Amniotic epithelial cell (primary cell): ENCODE data around the gene TSPAN7.

Experiments used
- DNase-seq: peaks from one replicate; pipeline ENCODE4 v3.0.0-alpha.2; 2010; ENCODE audit warnings: low read depth

Gene TSPAN7, protein sequence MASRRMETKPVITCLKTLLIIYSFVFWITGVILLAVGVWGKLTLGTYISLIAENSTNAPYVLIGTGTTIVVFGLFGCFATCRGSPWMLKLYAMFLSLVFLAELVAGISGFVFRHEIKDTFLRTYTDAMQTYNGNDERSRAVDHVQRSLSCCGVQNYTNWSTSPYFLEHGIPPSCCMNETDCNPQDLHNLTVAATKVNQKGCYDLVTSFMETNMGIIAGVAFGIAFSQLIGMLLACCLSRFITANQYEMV

DNA sequence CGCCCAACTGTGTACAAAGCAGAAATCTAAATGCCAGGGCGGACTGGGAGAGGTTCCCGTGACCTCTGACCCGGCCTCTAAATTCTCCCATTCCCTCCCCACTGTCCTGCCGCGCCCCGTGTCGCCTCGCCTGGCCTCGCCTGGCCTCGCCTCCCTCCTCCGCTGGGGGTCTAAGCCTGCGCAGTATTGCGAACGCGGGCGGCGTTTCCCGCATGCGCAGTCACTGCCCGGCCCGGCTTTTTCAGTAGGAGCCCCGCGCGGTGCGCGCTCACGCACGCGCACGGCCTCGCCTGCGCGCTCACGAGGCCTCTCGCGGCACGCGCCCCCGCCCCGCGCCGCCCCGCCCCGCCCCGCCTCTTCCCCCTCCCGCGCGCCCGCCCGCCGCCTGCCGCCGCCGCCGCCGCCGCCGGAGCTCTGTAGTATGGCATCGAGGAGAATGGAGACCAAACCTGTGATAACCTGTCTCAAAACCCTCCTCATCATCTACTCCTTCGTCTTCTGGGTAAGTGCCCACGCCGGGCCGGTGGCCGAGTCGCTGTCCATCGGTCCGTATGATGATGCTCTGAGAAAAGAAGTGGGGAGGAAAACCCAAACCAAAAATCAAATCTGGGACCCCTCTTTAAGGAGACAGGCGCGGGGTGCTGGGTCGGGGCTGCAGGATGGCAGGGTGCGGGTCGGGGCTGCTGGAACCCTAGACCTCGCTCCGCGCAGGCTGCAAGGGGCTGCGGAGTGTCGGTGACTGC lies at the start of gene TSPAN7:
Gene TSPAN7, plus strand, starts transcription at position 417 of the 743 bp plus-strand sequence. Its CDS starts 5 bp downstream, at position 422.
- DNase-seq, result peak; percentile 38

DNA sequence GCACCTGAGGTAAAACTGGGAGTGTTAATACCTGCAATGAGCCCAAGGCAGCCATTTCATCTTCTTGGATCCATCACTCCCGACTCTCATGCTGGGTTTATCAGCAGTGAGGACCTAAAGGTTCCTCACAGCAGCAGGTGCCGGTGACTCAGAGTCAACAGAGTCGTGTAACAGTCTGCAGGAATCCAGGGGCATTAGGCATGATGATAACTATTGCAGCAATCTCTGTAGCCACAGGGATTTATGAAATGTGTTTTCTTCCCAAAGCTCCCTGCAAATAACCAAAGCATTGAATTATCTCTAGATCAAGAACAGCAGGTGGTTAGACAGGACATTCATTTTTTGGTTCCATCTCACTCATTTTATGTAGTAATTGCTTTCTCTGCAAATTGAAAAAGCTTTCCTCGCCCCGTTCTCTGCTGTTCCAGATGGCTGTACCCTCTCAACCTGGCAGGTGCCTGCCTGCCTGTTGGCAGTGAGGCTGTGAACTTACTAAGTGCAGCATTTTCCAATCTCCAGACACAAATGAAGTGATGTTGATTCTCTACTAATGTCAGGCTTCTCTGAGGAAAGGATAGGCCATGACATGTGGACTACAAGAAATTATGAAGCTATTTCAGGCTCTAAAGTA lies 48.1 kb upstream of the TSPAN7 start:
- DNase-seq, result peak; percentile 3

DNA sequence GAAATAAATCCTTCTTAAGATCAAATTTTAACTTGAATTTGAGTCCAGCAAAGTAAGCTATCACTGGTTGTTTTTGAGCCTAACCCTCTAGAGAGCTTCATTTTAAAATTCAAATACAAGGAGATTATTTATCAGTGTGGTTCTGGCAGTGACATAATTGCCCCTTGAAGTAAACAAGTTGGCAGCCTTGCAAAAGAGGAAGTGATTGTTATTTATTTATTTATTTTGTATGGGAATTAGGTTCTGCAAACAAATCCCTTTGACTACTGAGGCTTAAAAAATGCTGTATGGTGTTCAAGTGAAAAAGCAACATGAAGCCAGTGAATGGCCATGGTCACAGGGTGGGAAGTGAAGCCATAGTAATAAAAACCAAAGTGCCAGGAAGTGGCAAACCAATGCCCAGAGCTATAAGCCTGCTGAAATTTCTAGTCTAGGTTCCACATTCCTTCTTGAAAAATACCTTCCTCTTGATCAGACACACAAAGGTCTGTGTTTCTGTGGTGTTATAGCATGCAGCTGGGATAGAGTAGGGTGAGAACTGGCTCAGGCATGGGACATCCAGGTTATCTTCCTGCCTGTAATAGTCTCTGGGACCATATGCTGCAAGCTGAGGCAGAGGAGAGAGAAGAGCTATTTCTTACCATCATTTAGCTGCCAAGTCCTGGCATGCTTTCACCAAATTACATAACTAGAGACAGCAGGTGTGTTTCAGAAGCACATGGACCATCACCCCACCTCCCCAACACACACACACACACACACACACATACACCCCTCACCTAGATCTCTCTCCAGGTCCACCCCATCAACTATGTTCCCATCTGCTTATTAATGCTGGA lies 47.1 kb upstream of the TSPAN7 start:
- no peak for DNase-seq

DNA sequence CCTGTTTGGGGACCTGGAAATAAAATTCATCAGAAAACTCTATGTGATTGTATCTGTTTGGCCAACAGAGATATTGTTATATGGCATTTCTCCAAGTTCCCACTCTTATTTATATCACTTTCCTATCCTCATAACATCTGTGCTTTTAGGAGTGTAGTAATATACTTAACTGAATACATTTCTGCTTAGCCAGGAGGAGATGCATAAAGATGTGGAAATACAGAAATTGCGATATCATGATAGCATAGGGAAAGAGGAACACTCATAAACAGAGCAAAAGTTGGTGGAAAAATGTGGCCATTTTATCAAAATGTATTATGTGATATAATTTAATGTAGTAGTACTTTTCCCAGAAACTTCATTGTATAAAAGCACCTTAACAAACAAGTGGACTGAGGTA lies 46.1 kb upstream of the TSPAN7 start:
- DNase-seq, result no peak

DNA sequence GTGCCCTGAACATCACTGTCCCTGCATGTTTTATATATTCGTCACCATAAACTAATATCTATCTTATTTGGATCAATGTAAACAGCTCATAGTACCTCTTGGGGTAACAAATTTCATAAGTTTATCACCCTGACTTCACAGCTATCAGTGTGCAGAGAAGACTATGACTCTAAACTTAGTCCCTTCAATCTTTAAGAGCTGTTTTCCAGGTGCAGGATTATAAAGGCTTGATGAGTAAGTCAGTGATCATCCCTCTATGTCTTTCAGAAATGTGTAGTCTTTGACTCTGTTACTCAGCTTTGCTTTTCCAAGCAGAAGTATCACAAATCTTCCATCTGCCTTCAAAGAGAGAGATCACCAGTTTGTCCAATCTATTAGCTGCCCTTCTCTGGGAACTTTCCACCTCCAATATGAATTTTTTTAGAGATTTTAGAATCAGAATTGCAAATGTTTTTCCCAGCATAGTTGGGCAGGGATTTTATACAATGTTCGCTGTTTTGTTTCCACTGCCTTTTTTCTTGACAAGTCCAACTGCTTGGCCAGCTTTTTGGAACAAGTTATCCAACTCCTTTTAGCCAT lies 45.1 kb upstream of the TSPAN7 start:
- no peak for DNase-seq

DNA sequence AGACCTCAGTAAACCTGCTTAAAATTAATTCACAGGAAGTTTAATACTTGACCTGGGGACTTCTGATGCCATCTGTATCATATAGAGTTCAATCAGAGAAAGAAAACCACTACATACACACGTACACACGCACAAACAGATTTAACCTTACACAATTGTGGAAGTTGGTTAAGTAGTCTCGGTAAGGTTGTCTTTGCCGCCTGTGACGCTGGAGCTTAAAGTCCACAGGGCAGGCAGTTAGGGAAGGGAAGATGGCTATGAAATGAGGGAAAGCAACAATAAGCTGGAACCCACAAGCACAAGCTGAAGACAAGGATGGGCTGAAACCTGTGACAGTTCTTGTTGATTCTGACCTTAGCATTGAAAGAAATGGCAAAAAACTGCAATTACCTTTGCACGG lies 41.7 kb upstream of the TSPAN7 start:
- DNase-seq, result no peak

DNA sequence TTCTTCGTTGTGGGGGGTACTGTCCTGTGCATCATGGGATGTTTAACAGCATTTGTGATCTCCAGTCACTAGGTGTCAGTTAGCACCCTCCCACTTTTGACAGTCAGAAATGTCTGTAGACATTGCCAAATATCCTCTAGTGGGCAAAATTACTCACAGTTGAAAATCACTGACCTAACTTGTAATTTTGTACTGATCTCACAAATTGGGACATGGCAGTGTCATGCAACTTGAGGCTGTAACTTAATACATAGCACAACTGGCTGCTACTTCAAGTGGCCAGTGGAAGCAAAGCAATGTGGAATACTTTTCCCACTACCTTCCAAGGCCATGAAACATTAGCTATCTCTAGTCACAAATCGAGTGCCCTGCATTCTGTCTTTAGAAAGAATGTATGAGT lies 23.2 kb upstream of the TSPAN7 start:
- no peak for DNase-seq

DNA sequence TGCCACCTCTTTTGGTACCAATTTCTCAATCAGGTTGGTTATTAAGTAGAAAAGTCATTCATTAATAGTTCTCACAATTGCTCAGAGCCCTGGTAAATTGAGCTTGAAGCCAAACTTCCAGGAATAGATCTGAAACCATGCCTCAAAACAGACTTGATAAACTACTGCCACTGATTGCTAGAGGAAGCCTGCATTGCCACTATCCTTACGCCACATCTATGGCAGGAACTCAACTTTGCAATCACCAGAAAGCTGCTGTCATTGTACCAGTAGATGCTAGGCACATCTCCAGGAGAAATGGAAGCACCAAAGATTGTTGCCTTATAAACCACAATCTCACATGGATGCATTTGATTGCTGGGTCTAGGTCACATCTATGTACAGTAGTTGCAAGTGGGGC lies 21.6 kb upstream of the TSPAN7 start:
- DNase-seq, result no peak

DNA sequence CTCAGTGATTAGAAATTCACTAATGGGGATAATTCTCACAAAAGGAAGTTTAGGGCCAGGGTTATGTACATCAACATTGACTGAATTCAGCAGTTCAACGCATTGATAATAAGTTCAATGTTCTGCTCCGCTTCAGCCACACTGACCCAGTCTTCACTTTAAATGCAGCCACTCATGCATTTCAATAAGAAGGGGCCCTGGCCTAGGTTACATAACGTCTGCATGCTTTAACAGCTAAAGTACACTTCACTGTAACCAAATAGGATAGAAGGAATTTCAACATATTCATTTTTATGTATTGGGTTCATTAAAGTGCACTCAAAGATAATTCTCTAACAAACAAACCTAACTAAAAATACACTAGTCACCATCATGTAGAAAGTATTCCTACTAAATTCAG lies 12.8 kb upstream of the TSPAN7 start:
- no peak for DNase-seq

DNA sequence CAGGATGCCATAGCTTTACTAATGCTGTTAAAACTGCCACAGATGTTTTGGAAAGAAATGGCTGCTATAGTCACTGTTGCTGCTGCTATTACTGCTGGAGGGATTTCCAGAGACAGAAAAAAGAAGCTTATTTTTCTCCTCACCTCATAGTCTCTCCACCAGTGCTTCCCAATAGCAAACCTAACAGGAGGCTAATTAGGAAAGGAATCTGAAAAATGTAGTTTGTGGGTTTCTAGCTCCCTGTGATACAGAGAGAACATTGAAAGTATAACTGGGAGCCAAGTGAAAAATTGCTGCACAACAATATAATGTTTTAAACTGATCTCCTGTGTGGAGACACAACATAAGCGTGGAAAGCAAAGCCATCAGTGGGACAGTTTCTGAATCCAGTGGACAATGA lies 8.6 kb upstream of the TSPAN7 start:
- DNase-seq, result no peak

DNA sequence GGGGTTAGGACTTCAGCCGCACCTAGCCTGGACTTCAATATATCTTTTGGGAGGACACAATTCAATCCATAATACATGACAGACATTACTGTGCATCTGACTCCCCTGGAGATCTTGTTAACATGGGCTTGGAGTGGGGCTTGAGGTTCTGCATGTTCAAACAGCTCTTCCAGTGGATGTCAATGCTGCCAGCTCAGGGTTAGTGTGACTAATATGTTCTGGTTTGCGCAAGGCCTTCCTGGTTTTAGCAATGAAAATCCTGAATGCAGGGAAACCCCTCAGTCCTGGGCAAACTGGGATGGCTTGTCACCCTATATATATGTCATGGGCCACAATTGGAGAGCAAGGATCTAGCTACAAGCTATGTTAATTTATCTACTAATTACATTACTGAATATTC lies 2.7 kb upstream of the TSPAN7 start:
- peak; percentile 9 for DNase-seq

DNA sequence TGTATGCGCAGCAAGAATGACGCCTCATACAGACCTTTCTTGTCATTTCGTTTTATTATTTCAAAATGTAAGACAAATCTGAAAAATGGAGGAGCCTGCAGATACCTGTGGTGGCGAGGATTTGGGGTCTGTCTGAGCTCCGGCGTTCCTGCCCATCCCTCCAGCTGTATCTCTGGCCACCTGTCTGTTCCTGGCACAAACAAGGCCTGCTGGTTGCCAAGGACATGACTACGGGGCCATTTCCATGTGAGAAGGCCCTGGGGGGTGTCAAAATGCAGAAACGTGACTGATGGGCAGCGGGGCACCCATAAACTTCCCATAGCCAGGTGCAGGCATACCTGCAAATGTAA lies 591 bp upstream of the TSPAN7 start:
- no peak for DNase-seq

DNA sequence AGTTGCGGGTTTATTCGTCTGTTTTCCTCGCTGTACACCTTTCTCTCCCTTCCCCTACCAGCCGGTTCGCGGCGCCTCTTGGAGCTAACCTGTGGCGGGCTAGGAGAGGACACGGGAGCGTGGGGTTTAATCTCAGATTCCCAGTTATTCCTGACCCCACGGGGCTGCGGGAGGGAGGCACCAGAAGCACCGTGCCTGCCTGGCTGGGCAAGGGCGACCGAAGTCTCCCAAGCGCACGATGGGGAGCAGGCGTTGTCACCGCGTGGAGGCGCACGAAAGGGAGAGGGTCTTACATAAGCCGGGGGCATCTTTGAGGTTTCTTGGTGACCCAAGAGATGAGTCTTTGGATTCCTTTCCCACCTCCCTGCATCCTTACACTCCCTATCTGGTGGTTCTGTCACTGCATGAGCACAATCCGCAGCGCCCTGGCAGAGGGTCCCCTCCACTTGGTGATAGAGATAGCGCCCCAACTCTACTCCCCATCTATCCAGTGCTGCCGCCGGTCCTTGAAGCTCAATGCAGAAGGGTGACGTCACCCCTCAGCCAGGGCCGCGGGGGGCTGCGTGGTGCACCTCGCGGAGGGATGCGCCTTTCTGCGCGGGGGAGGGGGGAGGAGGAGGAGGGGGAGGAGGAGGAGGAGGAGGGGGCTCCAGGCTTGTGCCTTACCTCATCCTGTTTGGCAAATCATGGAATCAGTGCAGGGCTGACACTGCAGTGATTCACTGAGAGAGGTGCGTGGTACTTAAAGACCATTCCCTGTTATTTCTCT lies 793 bp downstream of the TSPAN7 start:
- no peak for DNase-seq

DNA sequence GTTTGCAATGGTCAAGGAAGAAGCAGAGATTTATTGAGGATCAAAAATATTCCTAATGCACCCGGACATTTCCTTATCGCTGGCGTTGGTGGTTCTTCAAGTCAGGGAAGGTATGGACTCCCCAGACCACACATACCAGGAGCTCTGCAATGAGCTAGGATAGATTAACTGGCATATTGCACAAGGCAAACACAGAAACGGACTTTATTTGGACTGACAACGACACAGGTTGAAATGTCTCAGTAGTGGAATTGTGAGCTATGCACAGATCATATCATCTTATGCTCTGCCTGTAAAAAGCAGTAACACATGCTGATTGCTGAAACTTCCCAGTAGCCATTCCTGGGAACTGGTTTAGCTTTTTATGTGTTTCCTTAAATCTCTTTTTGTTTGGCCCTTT lies 1.7 kb downstream of the TSPAN7 start:
- DNase-seq, result peak; percentile 3

DNA sequence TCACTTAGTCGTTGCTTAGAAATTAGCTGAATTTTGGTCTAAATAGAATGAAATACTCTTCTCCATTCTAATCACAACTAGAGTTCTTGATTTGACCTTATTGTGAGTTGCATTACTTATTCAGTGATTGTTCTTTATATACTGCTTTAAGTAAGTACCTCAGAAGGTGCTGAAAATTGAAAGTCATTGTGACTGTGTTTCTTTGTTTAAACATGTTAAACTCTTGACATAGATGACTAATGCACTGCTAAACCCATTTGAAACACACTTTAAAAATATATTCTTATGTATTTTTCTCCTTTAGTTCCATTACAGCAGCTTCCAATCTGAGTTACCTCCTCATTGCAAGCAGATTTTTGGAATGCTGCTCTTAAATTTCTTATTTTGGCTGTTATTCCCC lies 9.1 kb downstream of the TSPAN7 start:
- no peak for DNase-seq

DNA sequence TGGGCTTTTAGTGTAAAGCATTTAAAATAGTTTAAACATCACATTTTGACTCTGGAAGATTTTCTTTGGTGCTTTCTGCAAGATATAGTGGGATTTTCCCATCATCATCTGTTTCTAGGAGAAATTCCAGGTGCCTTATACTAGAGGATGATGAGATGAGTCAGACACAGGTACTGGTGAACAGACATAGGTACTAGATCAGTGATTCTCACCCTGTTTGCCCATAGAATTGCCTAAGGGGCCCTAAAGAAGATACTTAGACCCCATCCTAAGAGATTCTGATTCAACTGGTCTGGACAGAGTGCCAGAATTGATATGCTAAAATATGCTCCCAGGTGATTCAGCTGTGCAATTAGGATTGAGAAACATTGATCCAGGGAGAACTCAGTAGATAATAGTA lies 9.7 kb downstream of the TSPAN7 start:
- no peak for DNase-seq

DNA sequence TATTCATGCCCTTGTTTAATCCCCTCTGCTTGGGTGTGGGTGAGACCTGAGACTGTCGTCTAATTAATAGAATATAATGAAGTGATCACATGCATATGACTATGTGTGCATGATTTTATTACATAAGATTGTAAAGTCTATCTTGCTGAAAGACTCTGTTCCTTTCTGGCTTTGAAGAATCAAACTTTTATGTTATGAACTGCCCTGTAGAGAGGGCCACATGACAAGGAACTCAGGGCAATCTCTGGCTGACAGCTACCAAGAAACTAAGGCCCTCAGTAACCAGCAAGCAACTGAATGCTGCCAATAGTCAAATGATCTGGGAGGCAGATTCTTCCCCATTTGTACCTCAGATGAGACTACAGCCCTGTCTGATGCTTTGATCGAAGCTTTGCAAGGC lies 13.5 kb downstream of the TSPAN7 start:
- no peak for DNase-seq

DNA sequence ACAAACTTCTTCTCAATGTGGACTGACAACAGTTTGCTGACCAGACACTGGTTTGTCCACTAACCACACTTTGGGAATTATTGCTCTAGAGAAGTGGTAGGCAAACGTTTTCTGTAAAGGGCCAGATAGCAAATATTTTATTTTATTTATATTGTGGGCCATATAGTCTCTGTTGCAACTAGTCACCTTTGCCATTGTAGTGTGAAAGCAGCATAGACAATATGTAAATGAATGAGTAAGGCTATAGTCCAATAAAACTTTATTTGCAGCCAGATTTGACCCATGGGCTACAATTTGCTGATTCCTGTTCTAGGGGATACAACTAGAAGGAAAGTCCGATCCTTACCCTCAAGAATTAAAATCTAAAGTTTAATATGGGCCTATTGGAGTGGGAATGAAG lies 14.5 kb downstream of the TSPAN7 start:
- DNase-seq, result no peak

DNA sequence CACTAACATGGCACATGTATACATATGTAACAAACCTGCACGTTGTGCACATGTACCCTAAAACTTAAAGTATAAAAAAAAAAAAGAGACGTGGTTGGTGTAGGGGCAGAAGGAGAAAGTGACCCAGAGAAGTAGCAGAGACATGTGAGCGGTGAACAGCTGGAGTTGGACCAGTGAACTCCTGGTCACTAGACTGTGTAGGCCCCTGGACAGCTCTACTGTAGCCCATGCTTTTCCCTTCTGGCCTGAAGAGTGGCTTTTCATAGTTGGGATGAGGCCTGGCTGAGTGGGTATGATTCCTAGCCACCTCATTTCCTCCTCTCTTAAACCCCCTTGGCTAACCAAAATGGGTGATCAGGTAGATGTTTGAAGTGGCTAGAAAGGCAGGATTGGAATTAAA lies 16.4 kb downstream of the TSPAN7 start:
- no peak for DNase-seq

DNA sequence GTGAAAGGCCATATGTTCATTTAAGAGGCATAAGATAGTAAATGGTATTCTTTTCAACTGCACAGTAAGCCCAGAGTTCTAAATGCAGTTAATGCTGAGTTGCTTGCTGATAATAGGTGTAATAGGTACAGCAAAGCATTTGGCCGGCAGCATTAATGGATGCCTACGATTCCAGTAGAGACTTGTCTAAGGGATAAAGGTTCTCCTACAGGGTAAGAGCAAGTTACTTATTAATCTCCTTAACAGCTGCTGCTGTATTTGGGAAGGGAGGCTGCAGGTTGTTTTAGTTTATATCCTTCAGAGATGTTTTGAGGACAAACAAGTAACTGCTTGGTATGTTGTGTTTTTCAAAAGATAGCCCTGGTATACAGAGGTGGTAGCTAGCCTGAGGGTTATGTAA lies 16.8 kb downstream of the TSPAN7 start:
- no peak for DNase-seq

DNA sequence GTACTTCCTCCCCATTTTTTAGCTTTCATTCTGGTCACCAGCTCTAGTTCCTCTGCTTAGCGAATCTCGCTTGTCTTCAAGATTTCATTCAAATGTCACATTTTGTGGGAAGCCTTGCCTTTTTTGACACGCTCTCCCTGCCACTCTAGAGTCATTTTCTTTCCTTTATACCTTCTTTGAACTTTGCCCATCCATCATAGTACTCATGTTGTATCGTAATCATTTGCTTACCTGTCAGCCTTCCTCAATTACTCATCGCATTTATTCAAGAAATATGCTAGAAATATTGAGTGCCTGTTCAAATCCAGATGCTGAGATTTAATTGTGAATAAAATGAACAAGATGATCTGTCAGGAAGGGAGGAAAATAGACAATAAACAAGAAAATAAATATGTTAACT lies 21.8 kb downstream of the TSPAN7 start:
- DNase-seq, result no peak

DNA sequence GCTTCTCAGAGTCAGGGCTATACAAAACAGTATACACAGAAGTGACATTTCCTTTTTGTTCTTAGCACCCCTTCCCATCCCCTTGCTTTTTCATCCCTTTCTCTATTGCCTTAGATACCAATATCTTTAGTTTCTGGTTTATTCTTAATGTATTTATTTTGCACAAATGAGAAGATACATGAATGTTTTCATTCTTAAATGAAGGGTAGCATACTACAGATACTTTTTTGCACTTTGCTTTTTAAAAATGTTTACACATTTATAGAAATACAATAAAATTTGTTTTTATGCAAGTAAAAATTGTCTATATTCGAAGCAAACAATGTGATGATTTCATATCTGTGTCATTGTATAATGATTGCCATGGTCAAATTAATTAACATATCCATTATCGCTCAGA lies 33.1 kb downstream of the TSPAN7 start:
- DNase-seq, result no peak
